ENCODE results near the gene OR6C2. TPM values are rescaled to one million over a fixed set of nuclear protein-coding genes. Genes with fewer than 3 reads are reported as not detected.

OR6C2 gene
- total RNA-seq, 2 experiments from 2014 or later: not detected

Other genes starting within 250 kb of the OR6C2 start
- gene OR10A7, start 223.1 kb upstream of the OR6C2 start, total RNA-seq: not detected
- not detected for gene OR6C74, start 199.5 kb upstream of the OR6C2 start, total RNA-seq
- not detected for gene OR6C6, start 147.5 kb upstream of the OR6C2 start, total RNA-seq
- gene OR6C1, start 129.7 kb upstream of the OR6C2 start, total RNA-seq: not detected
- not detected for gene OR6C3, start 113.3 kb upstream of the OR6C2 start, total RNA-seq
- not detected for gene OR6C75, start 81.1 kb upstream of the OR6C2 start, total RNA-seq
- not detected for gene OR6C65, start 43.5 kb upstream of the OR6C2 start, total RNA-seq
- not detected for gene OR6C76, start 17.8 kb upstream of the OR6C2 start, total RNA-seq
- gene OR6C70, start 26.1 kb downstream of the OR6C2 start, total RNA-seq: not detected
- gene OR6C68, start 48.3 kb downstream of the OR6C2 start, total RNA-seq: not detected
- not detected for gene OR6C4, start 105.5 kb downstream of the OR6C2 start, total RNA-seq
- gene OR2AP1, start 128.4 kb downstream of the OR6C2 start, total RNA-seq: not detected
- gene OR10P1, start 192.8 kb downstream of the OR6C2 start, total RNA-seq: not detected